HepG2 (cell line): ENCODE results near the gene RUNX3. TPM values are rescaled to one million over a fixed set of nuclear protein-coding genes. Genes with fewer than 3 reads are reported as not detected.

Experiments used
- ATF7-NPFF ChIP-seq: sonication (generic); formaldehyde crosslinking; IDR thresholded peaks from 2 replicates; pipeline ENCODE4 v1.8.1; 2023; ENCODE audit warnings: mild to moderate bottlenecking, low read depth, missing genetic modification reagents, moderate library complexity
- CHD2 ChIP-seq: IDR thresholded peaks from 2 replicates; pipeline ENCODE4 v1.6.1; 2011; ENCODE audit warnings: low read depth, low read length, improper control_type of control experiment
- CTCF ChIP-seq: sonication (generic); formaldehyde crosslinking; IDR thresholded peaks from 2 replicates; pipeline ENCODE4 v1.5.0; 2020; ENCODE audit warnings: mild to moderate bottlenecking, missing genetic modification reagents, moderate library complexity
- DZIP1 ChIP-seq: sonication (generic); formaldehyde crosslinking; IDR thresholded peaks from 2 replicates; pipeline ENCODE4 v1.5.0; 2020; ENCODE audit warnings: mild to moderate bottlenecking, missing genetic modification reagents
- GLMP ChIP-seq: sonication (generic); formaldehyde crosslinking; IDR thresholded peaks from 2 replicates; pipeline ENCODE4 v1.9.0; 2021; ENCODE audit warnings: missing genetic modification reagents, mild to moderate bottlenecking, borderline replicate concordance
- HMG20A ChIP-seq: IDR thresholded peaks from 2 replicates; pipeline ENCODE4 v1.6.1; 2016; ENCODE audit warnings: borderline replicate concordance
- HNRNPL ChIP-seq: fragments of 200-400 bp; formaldehyde crosslinking; IDR thresholded peaks from 2 replicates; pipeline ENCODE4 v1.6.1; 2017; ENCODE audit warnings: mild to moderate bottlenecking, low read depth, low read length
- MNT ChIP-seq: fragments of 450-650 bp; IDR thresholded peaks from 2 replicates; pipeline ENCODE4 v1.6.1; 2016
- MTA1 ChIP-seq: sonication (generic); formaldehyde crosslinking; IDR thresholded peaks from 2 replicates; pipeline ENCODE4 v1.4.0; 2020; ENCODE audit warnings: missing genetic modification reagents, mild to moderate bottlenecking, borderline replicate concordance
- NAIF1 ChIP-seq: sonication (generic); formaldehyde crosslinking; IDR thresholded peaks from 2 replicates; pipeline ENCODE4 v1.5.0; 2020; ENCODE audit warnings: mild to moderate bottlenecking, missing genetic modification reagents, borderline replicate concordance
- RXRA ChIP-seq: sonication (generic); formaldehyde crosslinking; IDR thresholded peaks from 2 replicates; pipeline ENCODE4 v1.5.1; 2020; ENCODE audit warnings: missing genetic modification reagents
- SPEN ChIP-seq: sonication (generic); formaldehyde crosslinking; IDR thresholded peaks from 2 replicates; pipeline ENCODE4 v1.5.1; 2020; ENCODE audit warnings: low read depth, mild to moderate bottlenecking, missing genetic modification reagents
- SRSF4 ChIP-seq: fragments of 200-400 bp; formaldehyde crosslinking; IDR thresholded peaks from one replicate; pipeline ENCODE4 v1.6.1; 2018; ENCODE audit warnings: mild to moderate bottlenecking, low read depth, low read length, moderate library complexity; ENCODE audit not compliant: poor library complexity, severe bottlenecking
- TEAD3 ChIP-seq: optimal IDR thresholded peaks from 2 replicates; pipeline ENCODE3; 2016; ENCODE audit warnings: borderline replicate concordance
- U2AF1 ChIP-seq: fragments of 200-400 bp; formaldehyde crosslinking; optimal IDR thresholded peaks from 2 replicates; pipeline ENCODE3; 2017; ENCODE audit warnings: mild to moderate bottlenecking, low read depth, low read length
- ZBTB4 ChIP-seq: sonication (generic); formaldehyde crosslinking; IDR thresholded peaks from 2 replicates; pipeline ENCODE4 v1.4.0; 2020; ENCODE audit warnings: missing genetic modification reagents, mild to moderate bottlenecking, borderline replicate concordance
- ZNF510 ChIP-seq: sonication (generic); formaldehyde crosslinking; IDR thresholded peaks from 2 replicates; pipeline ENCODE4 v1.4.0; 2020; ENCODE audit warnings: low read depth, mild to moderate bottlenecking, missing genetic modification reagents
- ZNF776 ChIP-seq: sonication (generic); formaldehyde crosslinking; IDR thresholded peaks from 2 replicates; pipeline ENCODE4 v1.4.0; 2020; ENCODE audit warnings: mild to moderate bottlenecking, missing genetic modification reagents
- polyA plus RNA-seq, 8 experiments: library from polyadenylated mRNA; depleted of rRNA in 3 of 8; stranded (reverse) in 7 of 8; unstranded in 1 of 8; fragments of >200 nt; fragmentation: Illumina TruSeq in 4 of 8; extraction: Trizol in 4 of 8; gene quantifications; 2 replicates each; pipeline versions ENCODE4 v1.2.1 to v1.2.3, GENCODE V29; 2011 to 2016; ENCODE audit warnings: low read depth in 4 of 8, missing spikeins in 1 of 8, mixed read lengths in 1 of 8; ENCODE audit not compliant: insufficient read depth in 1 of 8
- total RNA-seq, 5 experiments: library from RNA; depleted of rRNA; stranded (reverse); fragments of >200 nt; fragmentation: Illumina TruSeq; extraction: Trizol; gene quantifications; 2 replicates each; pipeline ENCODE4 v1.2.3, GENCODE V29; 2016; ENCODE audit warnings: low read depth in 1 of 5

RUNX3 gene
- total and polyA plus RNA-seq, 2 of the 13 experiments (the other 11 are each of a cell fraction or from before 2014, with no cell fraction given): 0.04 to 0.22 TPM

GRCh38 chr1:24909388-24909898 lies 20.6 kb downstream of the RUNX3 start (continued):
- TF ChIP-seq ATF7-NPFF (CRISPR knock-in tag): no peak
- TF ChIP-seq ZBTB4 (CRISPR knock-in tag): peak; percentile 76; the same call in 1 of the 2 replicates
- no peak for TF ChIP-seq RXRA (CRISPR knock-in tag)
- TF ChIP-seq U2AF1: no peak
- no peak for TF ChIP-seq CHD2
- TF ChIP-seq NAIF1 (CRISPR knock-in tag): no peak
- no peak for TF ChIP-seq GLMP (CRISPR knock-in tag)
- TF ChIP-seq ZNF776 (CRISPR knock-in tag): no peak
- TF ChIP-seq ZNF510: no peak
- TF ChIP-seq SPEN: peak; percentile 42; the same call in 1 of the 2 replicates
- TF ChIP-seq MNT: no peak
- no peak for TF ChIP-seq HMG20A (CRISPR knock-in tag)
- TF ChIP-seq SRSF4: no peak
- TF ChIP-seq MTA1 (CRISPR knock-in tag): no peak
- TF ChIP-seq DZIP1 (CRISPR knock-in tag): no peak
- TF ChIP-seq HNRNPL: no peak
- TF ChIP-seq CTCF (CRISPR knock-in tag): peak; percentile 74
- TF ChIP-seq TEAD3 (CRISPR knock-in tag): peak; percentile 45
